Brain pericyte (primary cell): ENCODE measurements around the gene MKS1.

ENCODE experiments used
- DNase-seq: peaks from one replicate; pipeline ENCODE4 v3.0.0-alpha.2; 2012; ENCODE audit warnings: low read depth, low spot score

MKS1 gene

DNA sequence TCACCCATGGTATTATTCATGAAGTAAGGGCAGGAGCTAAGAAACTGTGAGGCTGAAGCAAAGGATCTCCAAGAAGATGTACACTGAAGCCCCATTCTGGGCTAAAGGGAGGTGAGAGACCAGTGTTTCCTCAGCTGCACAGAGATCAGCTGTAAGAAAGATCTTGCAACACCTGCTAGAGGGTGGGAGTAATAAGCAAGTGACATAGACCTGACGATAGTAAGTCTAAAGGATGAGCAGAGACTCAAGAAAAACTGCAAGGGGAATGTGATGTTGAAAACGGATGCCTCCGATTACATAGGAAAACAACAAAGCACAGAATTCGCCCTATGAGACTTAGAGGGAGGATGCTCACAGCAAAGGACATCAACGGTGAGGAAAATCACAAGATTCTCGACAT, 52.4 kb downstream of the MKS1 start, which contains the start of gene OR4D2:
Gene OR4D2 (plus strand): TSS at position 301 of the 400 bp plus-strand sequence. CDS start 2,674 bp downstream, outside the sequence.
- DNase-seq = no peak

GRCh38 chr17:58165981-58166380, 53.1 kb downstream of the MKS1 start:
- DNase-seq = no peak

DNA sequence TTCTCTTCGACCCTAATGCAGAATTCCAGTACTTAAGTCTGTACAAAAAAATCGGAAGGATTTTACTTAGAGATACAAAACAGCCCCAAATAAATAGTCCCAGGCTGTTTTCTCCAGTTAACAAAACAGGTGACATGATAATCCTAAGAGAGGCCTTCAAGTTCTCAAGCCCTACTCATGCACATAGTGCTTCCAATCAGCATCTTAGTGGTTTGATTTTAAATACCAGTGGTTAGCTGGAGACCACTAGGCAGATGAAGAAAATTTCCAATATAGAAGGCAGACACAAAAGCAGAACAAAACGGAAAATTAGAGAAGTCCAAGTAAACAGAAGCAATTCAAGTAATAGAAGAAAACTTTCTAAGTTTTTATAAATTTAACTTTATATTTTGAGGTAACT, 57.5 kb downstream of the MKS1 start:
- no peak for DNase-seq

DNA sequence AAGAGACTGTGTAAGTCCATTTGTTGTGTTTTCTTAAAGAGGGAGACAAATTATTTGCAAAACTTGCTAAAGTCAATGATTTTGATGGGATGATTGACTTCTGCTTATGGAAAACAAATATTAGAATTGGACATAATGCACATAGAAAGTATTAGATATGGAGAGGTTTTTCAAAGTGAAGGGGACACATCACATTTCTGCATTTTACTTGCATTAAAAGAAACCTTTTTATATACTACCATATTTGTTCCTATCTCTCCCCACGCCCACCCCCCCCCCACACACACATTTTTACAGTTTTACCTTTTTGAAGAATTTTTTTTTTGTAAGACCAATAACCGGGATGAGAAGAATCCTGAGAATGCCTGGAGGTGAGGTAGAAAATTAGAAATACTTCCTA, 60.9 kb downstream of the MKS1 start:
- no peak for DNase-seq

- DNase-seq = no peak
These were observed 61.9 kb downstream of the MKS1 start for GRCh38 chr17:58156839-58157803.
